Progenitor cell of endocrine pancreas (in vitro differentiated cells): ENCODE measurements around the gene EID2. TPM values are rescaled to one million over a fixed set of nuclear protein-coding genes. Genes with fewer than 3 reads are reported as not detected.

Experiments used
- DNase-seq: peaks from one replicate; pipeline ENCODE4 v3.0.0; 2021; ENCODE audit warnings: low spot score; ENCODE audit not compliant: unreplicated experiment
- H3K27ac Mint-ChIP-seq: 2 replicates; pipeline ENCODE4 v1.8.0; 2021; ENCODE audit warnings: mild to moderate bottlenecking, moderate library complexity, mixed read lengths
- H3K27me3 Mint-ChIP-seq: 2 replicates; pipeline ENCODE4 v1.8.0; 2021; ENCODE audit warnings: mixed read lengths
- H3K36me3 Mint-ChIP-seq: 2 replicates; pipeline ENCODE4 v1.8.0; 2022; ENCODE audit warnings: mixed read lengths; ENCODE audit not compliant: insufficient read depth
- H3K4me1 Mint-ChIP-seq: 2 replicates; pipeline ENCODE4 v1.8.0; 2021; ENCODE audit warnings: low read depth, mixed read lengths
- H3K4me3 Mint-ChIP-seq: 2 replicates; pipeline ENCODE4 v1.8.0; 2021; ENCODE audit warnings: low read depth, mild to moderate bottlenecking, moderate library complexity, mixed read lengths
- H3K9me3 Mint-ChIP-seq: 2 replicates; pipeline ENCODE4 v1.8.0; 2021; ENCODE audit warnings: low read depth, mixed read lengths
- CTCF ChIP-seq: fragments of 200-600 bp; sonication (generic); IDR thresholded peaks from one replicate; pipeline ENCODE4 v1.5.0; 2021; ENCODE audit warnings: antibody characterized with exemption, mild to moderate bottlenecking; ENCODE audit not compliant: unreplicated experiment
- total RNA-seq: library from RNA; stranded (reverse); gene quantifications from 2 replicates; pipeline ENCODE4 v1.2.1, GENCODE V29; 2021

EID2 gene
- total RNA-seq, 1 donor from 2014 or later, result 24.1 TPM

- H3K27ac Mint-ChIP-seq, result peak overlapping the region; percentile 97
- no peaks in the 10 kb centered on the region for H3K27me3 Mint-ChIP-seq
- H3K4me3 Mint-ChIP-seq, result peak overlapping the region; percentile 89
- H3K4me1 Mint-ChIP-seq, result peaks cover 20% of the 10 kb centered on the region
- DNase-seq, result no peak
- H3K36me3 Mint-ChIP-seq, result no peaks in the 10 kb centered on the region
- no peaks in the 10 kb centered on the region for H3K9me3 Mint-ChIP-seq
- no peak for TF ChIP-seq CTCF
These were observed 820 bp downstream of the EID2 start for GRCh38 chr19:39539165-39539517.

- DNase-seq, result no peak
- H3K27ac Mint-ChIP-seq, result no peak overlapping the region
- no peak for TF ChIP-seq CTCF
- no peak overlapping the region for H3K4me3 Mint-ChIP-seq
- no peaks in the 10 kb centered on the region for H3K27me3 Mint-ChIP-seq
- peaks cover 7% of the 10 kb centered on the region for H3K4me1 Mint-ChIP-seq
- no peaks in the 10 kb centered on the region for H3K36me3 Mint-ChIP-seq
- H3K9me3 Mint-ChIP-seq, result no peaks in the 10 kb centered on the region
These were observed 6.2 kb downstream of the EID2 start for GRCh38 chr19:39533791-39534190.

GRCh38 chr19:39533003-39533512 is 6.9 kb downstream of the EID2 start:
- Mint-ChIP-seq H3K27me3 (no peaks in the 10 kb centered on the region), H3K9me3 (no peaks in the 10 kb centered on the region), H3K27ac (no peak overlapping the region), H3K4me3 (peak overlapping the region; percentile 38), H3K4me1 (peaks cover 2% of the 10 kb centered on the region), H3K36me3 (no peaks in the 10 kb centered on the region)
- TF ChIP-seq CTCF, result no peak
- DNase-seq, result no peak

GRCh38 chr19:39532233-39533002 is 7.5 kb downstream of the EID2 start, which contains the start of gene EID2B:
EID2B (minus strand) TSS chr19:39532852; CDS start chr19:39532802, 50 bp downstream.
- Mint-ChIP-seq H3K36me3 (no peaks in the 10 kb centered on the region), H3K27me3 (no peaks in the 10 kb centered on the region), H3K4me3 (peak within 1 kb of the TSS; percentile 91), H3K27ac (peak within 1 kb of the TSS; percentile 88), H3K4me1 (peaks cover 2% of the 10 kb centered on the region), H3K9me3 (no peaks in the 10 kb centered on the region)
- peak; percentile 90 for DNase-seq
- peak; percentile 88 for TF ChIP-seq CTCF

GRCh38 chr19:39531834-39532232 is 8.1 kb downstream of the EID2 start:
- Mint-ChIP-seq H3K27ac (peak overlapping the region; percentile 87), H3K4me1 (peaks cover 2% of the 10 kb centered on the region), H3K27me3 (no peaks in the 10 kb centered on the region), H3K4me3 (peak overlapping the region; percentile 91), H3K9me3 (no peaks in the 10 kb centered on the region), H3K36me3 (no peaks in the 10 kb centered on the region)
- TF ChIP-seq CTCF, result no peak
- DNase-seq, result no peak
